Stimulated activated CD8-positive, alpha-beta memory T cell treated with anti-CD3 and anti-CD28 coated beads, Interleukin-15, amount 100 ng/mL, for 24 hours (primary cell): ENCODE results near the gene PPP4R4.

Experiments used
- DNase-seq: peaks from one replicate; pipeline ENCODE4 v3.0.0-alpha.2; 2020; ENCODE audit warnings: low read depth

PPP4R4 gene

GRCh38 chr14:94173885-94174603 lies at the start of gene PPP4R4:
TSS of gene PPP4R4 (plus strand) at chr14:94174322. CDS start at chr14:94174466, 144 bp downstream.
- peak; percentile 69 for DNase-seq

DNA sequence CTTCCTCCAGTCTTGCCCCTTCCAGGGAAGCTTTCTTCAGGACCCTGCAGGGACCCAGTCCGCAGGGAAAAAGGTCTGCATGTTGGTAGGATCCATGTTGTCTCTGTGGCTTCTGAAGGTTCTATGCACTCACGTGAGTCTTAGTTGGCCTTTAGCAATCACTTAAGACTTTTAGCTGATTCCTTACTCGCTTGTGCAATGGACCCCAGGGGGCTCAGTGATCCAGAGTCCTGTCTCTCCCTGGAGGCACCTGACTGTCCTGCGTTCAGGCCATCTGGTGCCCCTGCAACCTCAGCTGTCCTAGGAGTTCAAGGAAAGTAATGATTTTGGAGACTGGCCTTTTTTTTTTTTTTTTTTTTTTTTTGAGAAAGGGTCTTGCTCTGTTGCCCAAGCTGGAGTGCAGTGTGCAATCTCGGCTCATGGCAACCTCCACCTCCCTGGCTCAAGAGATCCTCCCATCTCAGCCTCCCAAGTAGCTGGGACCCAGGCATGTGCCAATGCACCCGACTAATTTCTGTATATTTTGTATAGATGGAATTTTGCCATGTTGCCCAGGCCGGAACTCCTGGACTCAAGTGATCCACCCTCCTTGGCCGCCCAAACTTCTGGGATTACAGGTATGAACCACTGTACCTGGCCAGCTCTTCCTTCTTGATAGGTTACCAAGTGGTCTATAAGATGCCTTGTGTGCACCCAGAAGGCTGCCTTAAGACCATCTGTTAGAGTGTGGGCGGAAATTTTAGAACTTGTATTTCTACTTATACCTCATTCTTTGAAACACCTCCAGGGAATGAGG lies 49.3 kb upstream of the PPP4R4 start:
- DNase-seq: no peak

DNA sequence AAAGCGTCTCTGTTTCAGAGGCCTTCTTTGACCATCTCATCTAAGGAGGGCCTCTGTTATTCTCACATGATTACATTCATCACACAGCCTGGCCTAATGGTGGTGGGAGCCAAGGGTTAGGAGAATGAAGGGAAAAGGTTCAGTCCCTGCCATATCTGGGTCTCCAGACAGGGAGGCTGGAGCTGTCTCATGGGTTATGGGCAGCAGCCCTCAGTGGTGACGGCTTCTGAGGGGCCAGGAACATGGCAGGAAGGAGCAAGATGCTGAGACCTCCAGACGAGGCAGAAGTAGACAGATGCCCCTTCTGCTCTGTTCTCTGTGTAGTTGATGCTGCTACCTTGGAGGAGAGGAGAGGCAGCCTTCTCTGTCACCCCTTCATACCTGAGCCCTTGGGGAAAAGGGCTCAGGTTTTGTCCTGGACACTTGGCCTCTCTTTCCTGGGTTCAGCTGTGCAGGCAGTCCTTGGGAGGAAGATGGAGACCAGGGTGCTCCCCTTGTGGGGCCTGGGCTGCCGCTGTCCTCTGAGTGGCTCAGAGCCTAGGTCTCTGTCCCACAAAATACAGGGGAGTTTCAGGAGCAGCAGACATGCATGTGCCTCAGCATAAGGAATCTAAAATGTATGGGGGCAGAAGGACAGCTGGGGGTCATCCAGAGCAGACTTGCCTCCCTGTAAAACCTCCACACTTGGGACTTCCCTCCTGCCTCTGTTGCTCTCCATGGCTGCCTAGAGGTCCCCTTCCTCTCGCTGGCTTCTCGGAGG lies 48.3 kb upstream of the PPP4R4 start:
- no peak for DNase-seq

- no peak for DNase-seq
Measured at GRCh38 chr14:94126419-94126677, 47.8 kb upstream of the PPP4R4 start.

GRCh38 chr14:94126800-94127199 lies 47.3 kb upstream of the PPP4R4 start:
- no peak for DNase-seq

- no peak for DNase-seq
Measured at GRCh38 chr14:94127330-94127729, 46.8 kb upstream of the PPP4R4 start.

- DNase-seq: no peak
Measured at GRCh38 chr14:94128216-94128839, 45.8 kb upstream of the PPP4R4 start.

DNA sequence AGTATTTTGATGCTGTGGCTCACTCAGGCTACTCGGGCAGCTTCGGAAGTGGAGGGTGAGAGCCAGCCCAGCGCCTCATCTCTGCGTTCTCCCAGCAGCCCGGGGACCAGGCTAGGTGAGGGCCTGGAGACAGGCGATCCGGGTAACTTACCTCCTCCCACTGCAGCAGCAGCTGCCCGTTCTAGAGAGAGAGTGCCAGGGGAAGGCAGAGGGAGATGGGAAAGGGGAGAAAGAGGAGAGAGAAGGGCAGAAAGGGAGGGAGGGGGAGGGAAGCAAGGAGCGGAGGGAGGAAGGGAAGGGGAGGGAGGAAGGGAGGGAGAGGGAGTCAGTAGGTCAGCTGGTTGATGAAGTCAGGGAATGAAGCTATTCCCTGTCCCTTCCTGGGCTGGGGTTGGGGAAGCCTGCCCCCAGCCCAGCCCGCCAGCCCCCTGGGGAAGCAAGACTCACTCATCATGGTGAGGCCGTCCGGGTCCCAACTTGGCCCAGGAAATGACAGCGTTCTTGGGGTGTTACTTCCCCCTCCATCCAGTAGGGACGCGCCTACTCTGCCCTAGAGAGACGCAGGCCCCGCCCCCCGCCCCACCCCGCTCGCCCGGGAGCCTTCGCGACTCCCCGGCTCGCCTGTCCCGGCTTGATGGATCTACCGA lies 44.9 kb upstream of the PPP4R4 start, which contains the start of gene IFI27L2:
IFI27L2 (minus strand) TSS at position 494 of the 647 bp plus-strand sequence; CDS start at position 454, 40 bp downstream.
- DNase-seq: peak; percentile 37

DNA sequence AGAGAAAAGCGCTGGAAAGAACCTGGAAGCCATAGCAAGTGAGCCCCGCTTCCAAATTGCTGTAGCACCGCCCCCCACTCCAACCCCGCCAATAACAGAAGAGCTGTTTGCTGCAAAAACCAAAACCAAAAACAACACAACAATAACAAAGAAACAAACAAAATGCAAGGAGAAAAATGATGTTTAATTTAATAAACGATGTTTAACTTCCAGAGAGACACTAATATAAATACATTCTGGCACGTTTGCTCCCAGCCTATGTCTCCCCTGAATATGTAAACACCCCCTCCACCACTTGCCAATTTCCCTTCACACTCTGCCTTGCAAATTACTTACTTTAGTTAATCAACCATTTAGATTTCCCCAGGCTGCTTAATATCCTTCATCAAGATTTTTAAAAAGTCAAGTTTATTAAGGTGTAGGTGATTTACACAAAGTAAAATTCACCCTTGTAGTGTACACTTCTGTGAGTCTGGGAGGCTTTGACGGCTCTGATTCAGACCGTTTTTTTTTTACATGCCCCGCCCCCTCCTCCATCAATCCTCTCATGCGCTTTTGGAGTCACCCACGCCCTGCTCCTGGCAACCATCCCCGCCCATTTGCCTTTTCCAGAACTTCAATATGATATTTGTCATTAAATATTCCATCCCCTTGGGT lies 44.2 kb upstream of the PPP4R4 start:
- no peak for DNase-seq

- no peak for DNase-seq
Measured at GRCh38 chr14:94132285-94132887, 41.7 kb upstream of the PPP4R4 start.

DNA sequence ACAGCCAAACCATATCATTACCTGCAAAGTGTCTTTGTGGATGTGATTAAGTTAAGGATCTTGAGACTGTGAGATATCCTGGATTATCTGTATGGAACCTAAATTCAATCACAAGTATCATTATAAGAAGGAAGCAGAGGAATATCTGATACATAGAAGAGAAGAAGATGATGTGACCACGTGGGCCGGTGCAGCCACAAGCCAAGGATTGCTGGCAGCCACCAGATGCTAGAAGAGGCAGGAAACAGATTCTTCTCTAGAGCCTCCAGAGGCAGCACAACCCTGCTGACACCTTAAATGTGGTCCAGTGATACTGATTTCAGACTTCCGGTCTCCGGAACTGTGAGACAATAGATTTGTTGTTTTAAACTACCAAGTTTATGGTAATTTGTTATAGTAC lies 38.6 kb upstream of the PPP4R4 start:
- DNase-seq: no peak

GRCh38 chr14:94136575-94137331 lies 37.4 kb upstream of the PPP4R4 start:
- peak; percentile 73 for DNase-seq

DNA sequence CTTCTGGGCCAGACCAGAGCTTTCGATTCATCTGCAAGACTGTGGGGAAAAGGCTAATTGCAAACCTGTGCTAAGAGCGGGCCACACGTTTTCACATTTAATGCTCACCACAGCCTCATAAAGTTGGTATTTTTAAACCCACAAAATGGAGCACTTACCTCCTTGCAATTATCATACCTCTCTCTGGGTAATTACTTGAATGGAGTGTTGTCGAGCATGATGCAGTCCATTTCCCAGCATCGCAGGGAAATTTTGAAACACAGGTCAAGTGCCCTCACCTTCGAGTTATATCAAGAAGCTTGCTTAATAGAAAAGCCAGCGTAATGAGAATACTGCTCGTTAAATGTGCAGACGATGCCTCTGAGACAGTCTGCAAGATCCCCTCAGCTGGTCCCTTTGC lies 35.9 kb upstream of the PPP4R4 start:
- DNase-seq: no peak

- no peak for DNase-seq
Measured at GRCh38 chr14:94139006-94139405, 35.1 kb upstream of the PPP4R4 start.

GRCh38 chr14:94139421-94139820 lies 34.7 kb upstream of the PPP4R4 start:
- no peak for DNase-seq

GRCh38 chr14:94142247-94142646 lies 31.9 kb upstream of the PPP4R4 start:
- DNase-seq: no peak

DNA sequence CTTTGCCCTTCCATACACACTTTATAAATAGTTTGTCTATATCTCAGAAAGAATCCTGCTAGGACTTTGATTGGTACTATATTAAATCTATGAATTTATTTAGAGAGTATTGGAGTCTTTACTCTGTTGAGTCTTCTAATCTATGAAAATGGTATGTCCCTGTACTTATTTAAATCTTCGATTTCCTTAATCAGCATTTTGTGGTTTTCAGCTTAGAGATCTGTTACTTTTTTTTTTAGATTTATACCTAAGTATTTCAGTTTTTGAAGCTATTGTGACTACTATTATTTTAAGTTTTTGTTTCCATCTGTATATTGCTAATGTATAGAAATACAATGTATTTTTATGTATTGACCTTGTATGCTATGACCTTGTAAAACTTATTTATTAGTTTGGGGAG lies 31.3 kb upstream of the PPP4R4 start:
- DNase-seq: no peak

DNA sequence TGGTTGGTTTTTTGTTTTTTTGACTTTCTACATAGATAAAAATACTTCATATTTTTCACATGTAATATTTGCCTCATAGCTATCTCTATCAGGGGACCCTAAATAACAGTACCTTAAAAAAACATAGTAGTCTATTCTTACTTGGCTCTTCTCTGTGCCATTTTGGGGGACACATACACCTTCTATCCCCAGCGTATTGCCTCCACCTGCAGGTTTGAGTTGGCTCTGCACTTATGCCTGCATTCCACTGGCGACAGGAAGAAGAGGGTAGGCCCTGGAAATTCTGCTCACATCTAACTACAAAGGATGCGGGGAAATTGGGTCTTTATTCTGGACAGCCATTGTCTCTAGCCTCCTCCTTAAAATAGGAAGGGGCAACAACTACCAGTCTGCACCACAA lies 30.9 kb upstream of the PPP4R4 start:
- no peak for DNase-seq

DNA sequence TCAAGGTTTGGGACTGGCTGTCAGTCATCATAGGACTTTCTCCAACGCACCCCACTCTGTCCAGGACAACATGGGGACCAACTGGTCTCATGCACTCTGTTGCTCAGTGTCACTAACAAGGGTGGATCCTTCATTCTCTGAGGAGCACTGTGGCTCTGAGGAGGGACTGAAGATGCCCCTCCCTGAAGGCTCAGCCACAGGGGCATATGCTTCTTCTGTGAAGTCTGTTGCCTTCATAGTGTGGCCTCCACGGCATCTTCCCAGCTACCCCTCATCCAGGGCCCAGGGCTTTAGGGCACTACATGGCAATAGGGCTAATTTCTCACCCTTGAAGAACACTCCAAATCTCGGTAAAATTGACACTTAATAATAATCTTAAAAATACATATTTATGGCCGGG lies 30.4 kb upstream of the PPP4R4 start:
- DNase-seq: no peak

DNA sequence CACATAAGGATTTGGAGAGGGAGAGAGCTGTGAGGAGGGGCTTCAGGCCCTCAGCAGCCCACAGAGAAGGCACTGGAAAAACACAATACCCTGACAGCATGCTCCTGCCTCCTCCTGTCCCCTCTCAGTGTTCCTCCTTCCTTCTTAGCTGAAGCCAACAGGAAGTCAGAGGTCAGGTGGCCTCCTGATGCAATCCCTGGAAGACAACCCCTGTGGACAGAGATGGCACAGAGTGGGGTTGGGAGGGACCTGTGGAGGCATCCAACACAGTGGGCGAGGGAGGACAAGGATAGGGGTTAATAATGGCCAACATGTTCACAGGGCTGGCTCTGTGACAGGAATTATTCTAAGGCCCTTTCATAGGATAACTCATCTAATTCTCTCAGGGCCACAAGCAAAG lies 29.4 kb upstream of the PPP4R4 start:
- no peak for DNase-seq
